IPS-18c (cell line): ENCODE results near the gene INSIG1.

ENCODE experiments used
- H3K4me3 ChIP-seq: 2 replicates; pipeline ENCODE4 v1.7.0; 2013; ENCODE audit warnings: low read depth, mild to moderate bottlenecking, low read length, moderate library complexity; ENCODE audit not compliant: insufficient read depth
- H3K9me3 ChIP-seq: one replicate; pipeline ENCODE4 v1.6.1; 2013; ENCODE audit warnings: mild to moderate bottlenecking, low read length, moderate library complexity; ENCODE audit not compliant: control insufficient read depth, insufficient read depth

Gene INSIG1

DNA sequence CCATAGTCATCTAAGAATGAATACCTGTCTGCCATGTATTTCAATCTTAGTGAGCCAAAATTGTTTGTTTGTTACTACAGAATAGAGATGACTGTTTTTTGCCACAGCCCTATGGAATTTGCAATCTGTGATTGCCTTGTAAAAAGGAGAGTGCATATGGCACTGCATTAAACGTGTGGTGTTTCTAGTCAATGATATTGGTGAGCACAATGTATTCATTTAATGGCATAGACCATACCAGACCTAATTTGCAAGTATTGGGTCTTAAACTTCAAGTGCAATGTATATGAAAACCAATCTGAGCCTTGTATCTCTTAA, 11.3 kb downstream of the INSIG1 start:
- no peaks in the 10 kb centered on the region for H3K9me3 ChIP-seq
- no peak overlapping the region for H3K4me3 ChIP-seq

DNA sequence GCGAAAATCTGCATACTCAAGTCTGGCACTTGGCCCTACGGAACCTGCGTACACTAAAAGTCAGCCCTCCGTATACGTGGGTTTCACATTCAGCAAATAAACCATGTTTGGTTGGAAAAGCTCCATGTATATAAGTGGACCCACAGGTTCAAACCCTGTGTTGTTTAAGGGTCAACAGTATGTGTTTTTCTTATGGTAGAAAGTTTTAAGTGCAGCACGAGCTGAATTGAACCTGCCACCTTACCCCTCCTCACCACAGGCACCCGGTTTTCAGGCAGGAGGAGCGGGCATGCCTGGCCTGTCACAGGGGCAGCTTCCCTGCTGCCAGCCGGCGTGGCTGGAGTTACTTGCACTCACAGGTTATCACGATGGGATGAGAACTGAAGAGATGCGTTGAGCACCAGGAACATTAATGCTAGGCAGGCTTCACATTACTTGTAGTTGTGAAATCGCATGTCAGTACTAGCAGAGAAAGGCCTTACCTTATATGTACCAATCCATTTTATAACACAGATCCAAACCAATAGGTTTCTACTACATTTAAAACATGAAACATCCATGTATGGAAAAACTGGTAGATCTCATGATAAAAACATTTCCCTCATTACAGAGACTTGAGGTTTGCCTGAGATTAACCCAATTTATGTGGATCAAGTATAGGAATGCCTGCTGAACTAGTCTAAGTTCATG, 12.9 kb downstream of the INSIG1 start:
- Histone ChIP-seq H3K4me3 (no peak overlapping the region), H3K9me3 (no peaks in the 10 kb centered on the region)

DNA sequence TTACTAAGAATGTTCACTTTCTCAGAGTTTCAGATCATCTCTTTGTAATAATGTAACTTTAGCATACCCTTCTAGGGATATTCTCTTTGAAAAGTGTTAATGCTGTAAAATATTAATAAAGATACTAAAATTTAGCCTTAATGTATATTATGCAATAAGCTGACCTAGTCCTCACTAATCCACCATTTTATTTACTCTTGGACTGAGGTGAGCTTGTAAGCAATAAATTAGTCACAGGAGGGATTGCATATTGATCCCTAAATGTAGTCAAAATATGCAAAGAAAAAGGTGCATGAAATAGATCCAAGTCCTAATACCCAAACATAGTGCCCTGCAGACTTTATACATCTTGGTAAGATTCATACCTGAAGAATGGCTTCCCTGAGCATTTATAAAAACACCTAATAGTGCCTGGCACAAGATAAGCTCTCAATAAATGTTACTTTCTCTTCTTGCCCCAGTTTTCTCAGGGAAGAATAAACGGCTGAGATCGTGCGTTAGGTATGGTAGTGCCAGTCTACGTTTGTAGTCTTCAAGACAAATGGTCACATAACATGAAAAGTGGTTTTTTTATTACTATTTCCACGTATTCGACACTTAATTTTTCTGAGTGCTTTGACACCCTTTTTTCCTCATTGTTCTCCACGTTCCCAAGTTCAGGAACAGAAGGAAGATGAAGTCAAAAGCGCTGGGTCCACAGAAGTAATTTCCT, 14.3 kb downstream of the INSIG1 start:
- Histone ChIP-seq H3K9me3 (no peaks in the 10 kb centered on the region), H3K4me3 (no peak overlapping the region)

DNA sequence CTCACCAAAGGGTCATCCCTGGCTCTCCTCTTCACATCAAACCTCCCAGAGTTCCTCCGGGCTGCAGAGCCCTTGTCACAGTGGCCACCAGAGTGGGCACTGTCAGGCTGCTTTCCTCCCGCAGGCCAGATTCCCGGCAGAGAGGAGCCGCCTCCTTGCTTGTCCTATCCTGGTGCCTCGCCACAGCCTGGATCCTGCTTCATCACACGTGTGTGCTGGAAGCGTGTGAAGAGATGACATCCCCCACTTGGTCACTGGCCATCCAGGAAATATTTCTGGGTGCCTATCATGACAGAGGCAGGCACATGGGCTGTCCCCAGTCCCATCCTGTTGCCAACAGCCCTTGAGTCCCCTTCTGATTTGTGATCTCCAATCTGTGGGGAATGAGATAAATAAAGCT, 15.0 kb downstream of the INSIG1 start:
- no peak overlapping the region for H3K4me3 ChIP-seq
- no peaks in the 10 kb centered on the region for H3K9me3 ChIP-seq

DNA sequence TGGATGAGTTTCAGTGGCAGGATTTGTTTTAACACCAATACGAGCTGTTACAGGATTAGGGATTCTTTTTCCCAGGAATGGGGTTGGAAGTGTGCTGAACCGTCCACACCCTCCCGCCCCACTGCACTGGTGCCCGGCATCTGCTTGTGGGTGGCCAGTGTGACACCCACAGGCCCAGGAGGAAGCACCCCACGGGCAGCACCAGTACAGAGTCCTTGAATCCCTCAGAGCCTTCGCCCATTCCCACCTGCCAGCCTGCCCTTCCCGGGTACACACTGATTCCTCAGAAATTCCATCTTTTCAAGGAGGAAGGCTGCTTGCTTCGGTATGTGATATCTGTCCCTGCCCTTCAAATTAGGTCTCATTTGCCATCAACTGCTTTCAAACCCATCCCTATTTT, 15.4 kb downstream of the INSIG1 start:
- Histone ChIP-seq H3K4me3 (no peak overlapping the region), H3K9me3 (no peaks in the 10 kb centered on the region)

DNA sequence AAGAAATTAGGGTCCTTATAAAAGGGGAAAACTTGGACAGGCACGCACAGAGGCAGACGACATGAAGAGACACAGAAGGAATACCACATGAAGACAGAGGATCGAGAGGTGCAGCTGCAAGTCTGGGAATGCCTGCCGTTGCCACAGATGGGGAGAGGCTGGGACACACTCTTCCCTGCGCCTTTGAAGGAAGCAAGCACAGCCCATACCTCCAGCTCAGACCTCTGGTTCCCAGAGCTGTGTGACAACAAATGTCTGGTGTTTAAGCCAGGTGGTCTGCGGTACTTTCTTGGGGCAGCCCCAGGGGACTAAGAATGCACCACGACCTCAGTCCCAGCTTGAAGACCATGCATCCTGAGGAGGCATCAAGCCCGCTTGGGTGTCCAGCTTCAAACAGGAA, 18.3 kb downstream of the INSIG1 start:
- Histone ChIP-seq H3K9me3 (no peaks in the 10 kb centered on the region), H3K4me3 (no peak overlapping the region)

DNA sequence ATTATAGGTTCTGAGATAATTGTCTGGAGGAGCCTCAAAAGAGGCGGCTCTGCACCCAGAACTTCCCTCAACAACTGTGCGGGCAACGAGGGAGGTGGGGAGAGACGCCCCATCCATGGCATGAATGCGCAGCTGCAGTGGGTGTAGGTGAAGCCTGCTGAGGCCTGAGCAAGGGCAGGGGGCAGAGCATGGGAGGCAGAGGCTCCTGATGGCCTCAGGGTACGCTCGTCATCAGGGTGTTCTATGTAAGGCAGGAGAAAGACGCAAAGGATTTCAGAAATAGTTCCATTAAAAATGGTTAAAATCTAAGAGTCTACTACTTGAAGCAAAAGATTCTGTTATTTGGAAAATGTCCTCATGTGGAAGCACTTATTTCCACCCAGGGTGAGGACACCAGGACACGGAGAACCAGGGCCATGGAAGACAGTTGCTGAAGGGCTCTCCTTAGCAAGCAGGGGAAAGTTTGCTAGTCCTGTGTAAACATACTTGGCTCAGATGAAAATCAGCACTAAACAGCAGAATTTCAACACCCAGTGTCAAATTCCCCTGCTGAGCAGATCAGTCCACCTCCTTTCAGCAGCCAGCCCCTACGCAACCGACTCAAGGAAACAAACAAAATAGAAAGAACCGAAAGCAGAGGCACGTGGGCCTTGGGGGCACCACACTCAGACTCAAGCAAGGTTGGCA, 18.9 kb downstream of the INSIG1 start:
- Histone ChIP-seq H3K9me3 (no peaks in the 10 kb centered on the region), H3K4me3 (no peak overlapping the region)

DNA sequence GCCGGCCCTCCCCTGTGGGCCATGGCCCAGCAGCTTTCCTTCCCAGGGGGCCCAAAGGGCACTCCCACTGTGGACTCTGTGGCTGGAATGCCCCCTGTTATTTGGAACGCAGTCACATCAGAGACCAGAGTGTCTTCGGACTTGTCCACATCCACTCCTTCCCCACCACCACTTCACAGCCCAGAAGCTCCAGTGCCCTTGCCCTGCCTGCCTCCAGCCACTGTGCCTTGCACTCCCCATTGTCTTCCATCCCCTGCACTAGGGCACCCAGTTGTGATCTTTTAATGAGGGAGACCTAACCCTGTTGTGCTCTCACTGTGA, 19.4 kb downstream of the INSIG1 start:
- H3K9me3 ChIP-seq = no peaks in the 10 kb centered on the region

DNA sequence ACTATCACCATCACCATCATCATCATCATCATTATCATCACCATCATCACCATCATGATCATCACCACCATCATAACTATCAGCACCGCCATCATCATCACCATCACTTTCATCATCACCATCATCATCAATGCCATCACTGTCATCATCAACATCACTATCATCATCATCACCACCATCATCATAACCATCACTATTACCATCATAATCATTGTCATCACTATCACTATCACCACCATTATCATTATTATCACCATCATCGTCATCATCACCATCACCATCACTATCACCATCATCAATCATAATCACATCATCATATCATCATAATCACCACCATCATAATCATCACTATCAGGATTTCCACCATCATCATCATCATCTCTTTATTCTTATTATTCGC, 20.6 kb downstream of the INSIG1 start:
- no peak overlapping the region for H3K4me3 ChIP-seq

More for the DNA sequence above, 19.4 kb downstream of the INSIG1 start:
- H3K4me3 ChIP-seq = no peak overlapping the region

DNA sequence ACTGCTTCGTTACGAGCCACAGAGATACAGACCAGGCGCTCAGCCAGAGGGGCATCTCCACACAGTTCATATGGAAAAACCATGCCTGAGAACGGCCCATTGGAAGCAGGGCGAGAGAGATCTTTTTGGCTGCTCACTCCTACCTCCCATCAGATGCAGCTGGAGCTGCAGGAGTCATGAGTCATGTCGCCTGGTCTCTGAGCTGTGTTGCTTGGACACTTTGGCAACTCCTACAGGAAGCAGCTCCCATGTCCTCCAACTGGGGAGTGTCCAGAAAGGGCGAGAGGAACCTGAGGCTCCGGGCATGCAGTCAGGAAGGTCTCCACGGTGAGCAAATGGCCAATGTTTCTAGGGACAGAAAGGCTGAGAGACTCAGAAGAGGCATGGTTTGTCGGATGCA, 24.9 kb downstream of the INSIG1 start:
- Histone ChIP-seq H3K4me3 (no peak overlapping the region), H3K9me3 (no peaks in the 10 kb centered on the region)

More for the DNA sequence above, 20.6 kb downstream of the INSIG1 start:
- no peaks in the 10 kb centered on the region for H3K9me3 ChIP-seq

DNA sequence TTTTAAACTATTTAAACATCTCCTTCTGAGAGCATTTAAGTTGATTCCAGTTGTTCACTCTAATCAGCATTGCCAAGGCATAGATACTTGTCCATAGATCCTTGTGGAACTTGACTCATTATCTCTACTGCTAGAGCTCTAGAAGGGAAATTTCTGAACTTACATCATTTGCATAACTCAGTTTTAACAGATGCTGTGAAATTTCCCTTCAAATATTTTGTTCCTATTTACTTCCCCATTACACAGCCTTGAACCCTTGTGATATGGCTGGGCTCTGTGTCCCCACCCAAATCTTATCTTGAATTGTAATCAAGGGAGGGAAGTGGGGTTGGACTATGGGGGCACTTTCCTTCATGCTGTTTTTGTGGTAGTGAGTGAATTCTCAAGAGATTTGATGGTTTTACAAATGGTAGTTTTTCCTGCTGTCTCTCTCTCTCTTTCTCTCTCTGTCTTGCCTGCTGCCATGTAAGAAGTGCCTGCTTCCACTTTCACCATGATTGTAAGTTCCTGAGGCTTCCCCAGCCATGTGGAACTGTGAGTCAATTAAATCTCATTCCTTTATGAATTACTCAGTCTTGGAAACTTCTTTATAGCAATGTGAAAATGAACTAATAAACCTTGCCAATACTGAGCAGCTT, 25.4 kb downstream of the INSIG1 start:
- H3K9me3 ChIP-seq = no peaks in the 10 kb centered on the region
- no peak overlapping the region for H3K4me3 ChIP-seq

DNA sequence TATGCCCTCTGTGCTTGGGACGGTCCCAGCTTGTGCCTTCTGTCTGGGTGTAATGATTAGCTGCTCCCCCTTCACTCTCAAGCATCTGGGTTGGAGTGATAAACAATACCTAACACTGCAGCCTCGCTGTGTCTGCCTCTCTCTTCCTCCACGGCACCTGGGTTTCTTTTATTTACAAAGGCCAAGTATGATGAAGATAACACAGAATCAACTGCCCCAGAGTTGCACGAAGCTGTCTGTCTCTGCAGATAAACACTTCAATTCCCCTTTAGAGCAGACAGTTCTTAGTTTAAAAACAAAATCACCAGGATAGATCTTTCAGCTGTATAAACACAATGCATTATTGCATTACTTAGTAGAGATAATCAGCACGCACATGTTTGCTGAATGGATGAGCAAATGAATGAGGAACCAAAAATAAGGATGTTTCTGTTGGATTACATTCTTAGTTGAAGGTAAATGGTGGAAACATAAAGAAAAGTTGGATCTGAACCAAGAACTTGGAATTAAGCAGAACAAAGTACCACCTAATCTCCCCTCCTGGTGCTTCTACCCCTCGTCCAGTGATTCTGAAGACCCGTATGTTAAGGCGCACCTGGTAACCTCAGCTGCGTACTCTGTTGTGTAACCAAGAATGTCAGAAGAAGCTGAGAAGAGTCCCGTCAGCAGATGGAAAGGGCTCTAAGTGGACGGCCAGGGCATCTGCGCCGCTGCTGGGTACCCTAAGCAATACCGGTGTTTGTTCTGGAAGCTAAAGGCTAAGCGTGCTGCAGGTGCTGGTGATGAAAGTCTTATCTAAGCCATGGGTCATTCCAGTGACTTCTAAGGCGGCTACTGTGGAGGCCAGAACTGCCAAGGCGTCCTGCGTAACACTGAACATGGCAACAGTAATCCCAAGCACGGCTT, 26.6 kb downstream of the INSIG1 start:
- H3K9me3 ChIP-seq = no peaks in the 10 kb centered on the region

DNA sequence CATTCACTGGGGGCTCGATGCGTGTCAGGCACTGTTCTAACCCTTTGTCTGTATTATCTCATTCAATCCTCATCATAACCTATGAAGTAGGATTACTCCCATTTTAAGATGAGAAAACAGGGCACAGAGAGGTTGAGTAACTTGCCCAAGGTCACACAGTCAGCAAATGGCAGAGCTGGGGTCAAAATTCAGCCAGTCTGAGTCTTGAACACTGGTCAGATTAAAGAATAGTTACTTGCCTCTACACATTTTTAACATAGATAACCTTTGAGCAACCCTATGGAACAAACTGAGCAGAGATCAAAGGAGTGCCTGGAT, 27.2 kb downstream of the INSIG1 start:
- no peak overlapping the region for H3K4me3 ChIP-seq
- H3K9me3 ChIP-seq = no peaks in the 10 kb centered on the region

More for the DNA sequence above, 26.6 kb downstream of the INSIG1 start:
- H3K4me3 ChIP-seq = no peak overlapping the region

DNA sequence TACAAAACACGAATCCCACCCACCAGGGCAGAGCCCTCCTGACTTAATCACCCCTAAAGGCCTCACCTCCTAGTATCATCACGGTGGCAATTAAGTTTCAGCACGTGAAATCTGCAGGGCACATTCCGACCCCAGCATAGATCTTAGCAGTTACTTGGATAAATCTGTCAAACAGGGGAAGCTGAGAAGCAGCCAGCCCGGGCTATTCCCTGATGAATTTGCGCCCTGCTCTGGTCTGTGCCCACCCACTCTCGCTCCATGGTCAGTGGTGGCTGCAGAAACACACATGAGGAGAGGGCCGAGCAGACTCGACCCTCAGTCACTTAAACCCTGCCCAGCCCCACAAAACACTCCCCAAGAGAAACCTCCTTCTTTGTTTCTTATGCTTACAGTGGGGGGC, 28.7 kb downstream of the INSIG1 start:
- Histone ChIP-seq H3K9me3 (no peaks in the 10 kb centered on the region), H3K4me3 (no peak overlapping the region)

DNA sequence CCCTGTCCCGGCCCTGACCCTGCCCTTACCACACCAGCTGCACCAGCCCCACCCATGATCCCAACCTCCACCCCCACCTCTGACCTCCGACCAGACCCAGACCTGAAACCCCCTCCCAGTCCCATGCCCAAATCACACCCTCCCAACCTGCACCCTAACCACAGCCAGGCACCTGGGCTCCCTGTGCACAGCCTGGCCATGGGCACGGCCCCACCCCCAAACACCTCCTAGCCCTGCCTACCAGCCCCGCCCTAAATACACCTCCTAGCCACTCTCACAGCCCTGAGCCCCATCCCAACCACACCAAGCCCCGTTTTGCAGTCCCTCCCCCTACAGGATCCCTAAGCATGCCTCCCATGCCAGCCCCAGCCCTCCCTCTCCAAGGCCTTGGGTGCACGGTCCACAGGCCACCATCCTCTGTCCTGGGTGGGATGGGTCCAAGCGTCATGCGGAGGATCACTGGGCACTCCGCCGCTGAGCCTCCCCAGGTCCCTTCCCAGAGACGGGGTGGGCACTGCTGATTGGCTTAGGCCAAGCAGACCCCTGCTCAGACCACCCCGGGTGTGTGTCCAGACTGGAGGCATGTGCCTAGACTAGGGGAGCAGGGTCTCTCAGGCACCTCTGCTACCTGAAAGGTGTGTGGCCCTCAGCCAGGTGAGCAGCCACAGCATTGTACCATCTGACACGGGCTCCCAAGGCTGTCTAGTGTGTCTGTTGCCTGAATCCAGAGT, 30.1 kb downstream of the INSIG1 start:
- Histone ChIP-seq H3K9me3 (no peaks in the 10 kb centered on the region), H3K4me3 (no peak overlapping the region)

DNA sequence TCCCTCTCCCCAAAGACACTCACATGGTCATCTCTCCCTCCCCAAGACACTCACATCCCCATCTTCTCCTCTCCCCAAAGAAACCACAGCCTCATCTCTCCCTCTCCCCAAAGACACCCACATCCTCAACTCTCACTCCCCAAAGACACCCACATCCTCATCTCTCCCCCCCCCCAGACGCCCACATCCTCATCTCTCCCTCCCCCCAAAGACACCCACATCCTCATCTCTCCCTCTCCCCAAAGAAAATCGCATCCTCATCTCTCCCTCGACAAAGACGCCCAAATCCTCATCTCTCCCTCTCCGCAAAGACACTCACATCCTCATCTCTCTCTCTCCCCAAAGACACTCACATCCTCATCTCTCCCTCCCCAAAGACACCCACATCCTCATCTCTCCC, 31.5 kb downstream of the INSIG1 start:
- no peaks in the 10 kb centered on the region for H3K9me3 ChIP-seq
- no peak overlapping the region for H3K4me3 ChIP-seq

DNA sequence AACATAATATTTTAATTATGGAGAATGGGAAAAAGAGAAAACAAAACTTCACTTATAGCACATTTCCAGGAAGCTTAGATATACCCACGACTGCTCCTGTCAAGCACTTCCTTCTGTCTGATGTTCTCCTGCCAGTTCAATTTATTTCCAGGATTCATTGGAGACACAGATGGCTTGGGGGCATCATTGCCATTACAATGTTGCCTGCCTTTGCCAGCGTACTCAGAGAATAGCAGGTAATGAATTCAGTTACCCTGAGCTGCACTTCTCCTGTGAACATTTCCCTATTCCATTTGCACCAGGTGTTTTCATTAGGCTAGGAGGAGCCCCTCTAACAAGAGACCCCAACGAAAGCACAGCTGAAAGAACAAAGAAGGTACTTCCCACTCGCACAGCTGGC, 33.7 kb downstream of the INSIG1 start:
- H3K9me3 ChIP-seq = no peaks in the 10 kb centered on the region
- H3K4me3 ChIP-seq = no peak overlapping the region
